Astrocyte of the cerebellum (primary cell): ENCODE data around the gene CUL4A.

Experiments
- DNase-seq: peaks from one replicate; pipeline ENCODE4 v3.0.0-alpha.2; 2011; ENCODE audit warnings: low read depth
- H3K4me3 ChIP-seq: 2 replicates; pipeline ENCODE4 v1.5.1; 2011; ENCODE audit warnings: mild to moderate bottlenecking, low read depth, low read length, moderate library complexity
- CTCF ChIP-seq: IDR thresholded peaks from 2 replicates; pipeline ENCODE4 v1.5.1; 2012; ENCODE audit warnings: low read length, low read depth, moderate library complexity, mild to moderate bottlenecking; ENCODE audit errors: missing control alignments
- in situ Hi-C: cut with HindIII; loops from 2 replicates; pipeline ENCODE4 v1.10.0; 2017; ENCODE audit warnings: low sequenced_read_pairs

Gene CUL4A

DNA sequence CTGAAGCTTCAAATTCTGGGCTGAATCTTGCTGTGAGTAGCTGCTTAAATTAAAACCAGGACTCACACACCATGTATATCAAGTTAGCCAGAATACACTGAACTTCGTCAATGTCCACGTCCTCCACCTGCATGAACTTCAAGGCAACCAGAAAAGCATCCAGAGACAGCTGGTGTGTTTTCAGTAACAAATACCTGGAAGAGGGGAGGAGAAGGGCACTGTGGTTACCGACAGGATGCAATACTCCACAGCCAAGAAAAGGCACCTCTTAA lies 30.6 kb upstream of the CUL4A start:
- in situ Hi-C loops: no loop called here
- no peak overlapping the region for H3K4me3 ChIP-seq
- DNase-seq: no peak
- TF ChIP-seq CTCF: no peak

DNA sequence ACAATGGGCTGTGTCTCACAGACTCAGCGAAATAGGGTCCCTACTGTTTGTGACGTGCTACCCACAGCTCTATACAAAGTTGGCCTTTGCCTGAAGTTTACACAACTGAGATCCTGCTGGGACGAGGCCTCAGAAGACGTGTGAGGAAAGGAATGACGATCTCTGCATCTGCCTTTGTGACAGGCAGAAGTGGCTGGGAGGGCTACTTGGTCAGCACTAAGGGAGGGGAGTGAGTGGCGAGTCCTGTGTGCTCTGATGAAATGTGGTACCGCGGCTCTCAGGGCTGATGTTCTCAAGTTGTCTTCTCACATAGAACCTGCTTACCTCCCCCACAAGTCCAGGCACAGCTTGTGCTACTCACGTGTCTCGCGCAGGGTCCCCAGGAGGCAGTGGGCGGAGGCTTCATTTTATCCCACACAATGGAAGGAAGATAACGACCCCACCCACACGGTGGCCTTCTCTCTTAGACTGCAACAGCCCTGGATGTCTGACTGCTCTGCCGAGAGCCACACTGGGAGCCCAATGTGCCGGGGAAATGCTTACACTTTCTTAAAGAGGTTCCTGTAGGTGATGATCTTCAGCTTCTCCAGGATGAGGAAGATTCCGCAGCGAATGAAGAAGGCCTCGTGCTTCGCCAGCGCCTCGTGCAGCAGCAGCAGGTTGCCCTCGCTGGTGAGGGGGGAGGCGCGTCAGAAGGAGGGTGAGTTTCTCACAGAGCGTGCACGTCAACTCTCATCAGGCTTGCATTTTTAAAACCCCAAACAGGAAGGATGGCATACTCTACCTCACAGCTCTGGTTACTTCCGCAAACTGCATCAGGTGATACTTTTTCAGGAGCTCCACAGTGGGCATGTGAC lies 29.8 kb upstream of the CUL4A start:
- H3K4me3 ChIP-seq: no peak overlapping the region
- peak; percentile 54 for DNase-seq
- no peak for TF ChIP-seq CTCF
- in situ Hi-C loops: no loop called here

- H3K4me3 ChIP-seq: no peak overlapping the region
- TF ChIP-seq CTCF: no peak
- in situ Hi-C loops: no loop called here
- DNase-seq: peak; percentile 89
Measured at GRCh38 chr13:113182046-113182445, 27.4 kb upstream of the CUL4A start.

DNA sequence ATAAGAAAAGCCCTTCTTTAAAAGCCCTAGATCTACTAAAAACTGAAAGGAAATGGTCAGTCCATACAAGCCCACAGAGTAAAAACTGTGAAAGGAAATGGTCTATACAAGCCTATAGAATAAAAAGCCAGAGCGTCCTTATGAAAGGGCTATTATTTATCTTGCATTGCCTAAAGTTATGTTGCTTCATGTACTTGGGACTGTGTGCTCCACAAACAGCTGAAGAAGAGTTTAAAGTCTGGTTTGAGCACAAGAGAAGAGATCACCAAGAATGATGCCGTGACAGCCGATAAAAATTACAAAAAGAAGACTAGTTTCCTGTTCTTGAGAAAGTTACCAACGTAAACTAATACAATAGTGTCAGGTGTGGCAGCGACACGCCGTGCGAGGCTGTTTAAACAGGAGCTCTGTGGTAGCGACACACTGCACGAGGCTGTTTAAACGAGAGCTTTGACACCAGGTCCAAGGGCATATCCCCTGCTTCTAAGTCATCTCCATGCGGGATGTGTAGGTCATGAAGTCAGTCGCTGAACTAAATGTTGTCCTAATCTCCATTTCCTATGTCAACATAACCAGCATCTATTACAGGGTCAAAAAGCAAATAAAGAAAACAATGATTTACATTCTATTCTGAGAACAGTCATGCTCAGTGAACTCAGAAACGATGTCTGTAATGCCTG lies 25.8 kb upstream of the CUL4A start:
- no peak for TF ChIP-seq CTCF
- in situ Hi-C loops: no loop called here
- H3K4me3 ChIP-seq: no peak overlapping the region
- DNase-seq: no peak

DNA sequence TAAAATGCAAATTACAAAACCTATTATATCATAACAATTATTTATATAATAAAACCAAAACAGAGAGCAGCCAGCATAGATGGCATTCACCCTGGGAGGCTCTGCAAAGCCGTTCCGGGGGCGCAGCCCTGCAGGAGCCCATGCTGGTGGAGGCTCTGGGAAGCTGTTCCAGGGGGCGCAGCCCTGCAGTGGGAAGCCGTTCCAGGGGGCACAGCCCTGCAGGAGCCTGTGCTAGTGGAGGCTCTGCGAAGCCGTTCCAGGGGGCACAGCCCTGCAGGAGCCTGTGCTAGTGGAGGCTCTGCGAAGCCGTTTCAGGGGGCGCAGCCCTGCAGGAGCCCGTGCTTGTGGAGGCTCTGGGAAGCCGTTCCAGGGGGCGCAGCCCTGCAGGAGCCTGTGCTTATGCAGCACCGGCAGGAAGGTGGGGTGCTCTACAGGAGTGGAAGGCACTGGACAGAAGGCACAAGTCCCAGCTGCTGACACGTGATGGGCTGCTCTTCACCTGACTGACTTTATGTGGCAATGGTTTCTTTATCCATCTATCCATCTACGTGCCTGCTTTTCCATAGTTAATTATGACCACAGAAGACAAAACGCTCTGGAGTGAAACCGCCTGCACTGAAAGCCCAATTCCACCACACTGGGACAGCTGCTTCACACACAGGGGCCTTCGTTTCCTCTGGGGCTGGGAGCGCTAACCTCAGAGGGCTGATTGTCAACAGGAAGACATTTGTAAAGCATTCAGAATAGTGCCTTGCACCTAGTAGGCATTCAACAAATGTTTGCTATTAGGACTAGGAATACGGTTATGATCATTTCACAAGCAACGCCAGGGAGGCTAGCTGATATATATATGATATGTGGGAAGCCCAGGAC lies 24.6 kb upstream of the CUL4A start:
- in situ Hi-C loops: no loop called here
- no peak for DNase-seq
- TF ChIP-seq CTCF: no peak
- H3K4me3 ChIP-seq: no peak overlapping the region

GRCh38 chr13:113186061-113186900 lies 23.1 kb upstream of the CUL4A start:
- H3K4me3 ChIP-seq: no peak overlapping the region
- in situ Hi-C loops: no loop called here
- no peak for DNase-seq
- no peak for TF ChIP-seq CTCF
